GM18508 (cell line): ENCODE measurements around the gene IFIT3.

Experiments
- ATAC-seq: cut with Tn5 transposase; IDR thresholded peaks from one replicate; pipeline ENCODE4 v1.9.1; 2021; ENCODE audit warnings: moderate number of reproducible peaks; ENCODE audit not compliant: insufficient read depth, unreplicated experiment

The IFIT3 gene

GRCh38 chr10:89382757-89383156, 55.0 kb downstream of the IFIT3 start:
- ATAC-seq = no peak

- no peak for ATAC-seq
Observed at GRCh38 chr10:89384474-89385340, 56.9 kb downstream of the IFIT3 start.

GRCh38 chr10:89388806-89389205, 61.0 kb downstream of the IFIT3 start:
- ATAC-seq = no peak

GRCh38 chr10:89389254-89389653, 61.5 kb downstream of the IFIT3 start:
- ATAC-seq = no peak
